ENCODE data around the gene RHOT2. TPM values are rescaled to one million over a fixed set of nuclear protein-coding genes. Genes with fewer than 3 reads are reported as not detected.

RHOT2 gene
- total and polyA plus RNA-seq, 10 of the 15 experiments (the other 5 are each of a cell fraction or from before 2014, with no cell fraction given): 3.7 to 174 (median 69.8) TPM

DNA sequence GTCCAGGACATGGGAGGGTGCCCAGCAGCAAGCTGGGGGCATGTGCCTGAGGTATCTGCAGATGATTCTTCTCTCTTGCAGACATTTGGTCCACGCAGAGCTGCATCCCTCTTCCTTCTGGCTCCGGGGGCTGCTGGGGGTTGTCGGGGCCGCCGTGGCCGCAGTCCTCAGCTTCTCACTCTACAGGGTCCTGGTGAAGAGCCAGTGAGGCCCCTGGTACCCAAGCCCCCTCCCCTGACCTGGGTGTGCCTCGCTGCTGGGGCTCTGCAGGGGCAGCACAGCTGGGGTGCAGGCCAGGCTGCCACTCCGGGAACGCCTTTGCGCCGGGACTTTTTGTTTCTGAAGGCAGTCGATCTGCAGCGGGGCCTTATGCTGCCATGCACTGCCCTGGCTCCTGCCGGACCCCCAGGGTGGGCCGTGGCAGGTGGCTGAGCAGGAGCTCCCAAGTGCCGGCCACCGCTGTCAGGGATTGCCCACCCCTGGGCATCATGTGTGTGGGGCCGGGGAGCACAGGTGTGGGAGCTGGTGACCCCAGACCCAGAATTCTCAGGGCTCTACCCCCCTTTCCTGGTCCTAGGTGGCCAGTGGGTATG lies 5.6 kb downstream of the RHOT2 start:
- ChIA-PET CTCF (no interaction called here), POLR2A (interaction anchor here (0.5 kb wide), 1 partner anchor 379 kb away, joined by 3 read pairs; no protein-coding TSS in a partner anchor), SMC1A (ENCODE audit: uncharacterized antibody, unreplicated experiment) (no interaction called here), RAD21 (ENCODE audit: unreplicated experiment) (no interaction called here)
- H3K9ac ChIP-seq (ENCODE audit: control insufficient read depth, insufficient read depth, low read length): no peak overlapping the region
- H3K27ac ChIP-seq (ENCODE audit: control insufficient read depth, insufficient read depth): no peak overlapping the region
- FAIRE-seq (no peak), ATAC-seq (no peak), DNase-seq (ENCODE audit: low read depth, low spot score) (no peak)
- no peak overlapping the region for H2AFZ ChIP-seq (ENCODE audit: control insufficient read depth, low read depth, low read length)
- intact Hi-C loops (cut with micrococcal nuclease; ENCODE audit: unreplicated experiment): no loop called here
- H4K20me1 ChIP-seq (ENCODE audit: control insufficient read depth, insufficient read depth): no peaks in the 10 kb centered on the region; the same call in 1 of the 2 replicates
- no peak overlapping the region for H3K4me3 ChIP-seq
- H3K27me3 ChIP-seq (replicated peaks in 1 of 2; ENCODE audit: control insufficient read depth in 2 of 2, insufficient read depth in 2 of 2, low read length in 1 of 2): no peaks in the 10 kb centered on the region
- no peaks in the 10 kb centered on the region for H3K4me1 ChIP-seq (ENCODE audit: control insufficient read depth, insufficient read depth, low read length)
- H3K79me2 ChIP-seq (ENCODE audit: control insufficient read depth, insufficient read depth, low read length): peaks cover 11% of the 10 kb centered on the region
- WGBS (ENCODE audit: insufficient coverage, insufficient replicate concordance, low lambda C conversion rate, missing lambda C conversion rate): 94% methylated on average over 18 of the region's 18 CpGs
- TF ChIP-seq LARP7 (IDR thresholded peaks at IDR 0.05) (no peak), MEF2B (IDR thresholded peaks at IDR 0.05; ENCODE audit: partially characterized antibody, poor library complexity, severe bottlenecking) (no peak)
- peaks cover 0 to 18% of the 10 kb centered on the region in 2 experiments; a peak in 3 of 4 replicates for H3K36me3 ChIP-seq (ENCODE audit: control insufficient read depth in 2 of 2, insufficient read depth in 2 of 2, low read length in 1 of 2)
- in situ Hi-C loops (cut with MboI): no loop called here
- no peaks in the 10 kb centered on the region for H3K9me3 ChIP-seq (replicated peaks; ENCODE audit: control insufficient read depth, insufficient read depth, low read length)
- H3K4me2 ChIP-seq (ENCODE audit: control insufficient read depth, insufficient read depth): no peak overlapping the region
- no TSS peak for BruUV-seq (replicated peaks)

DNA sequence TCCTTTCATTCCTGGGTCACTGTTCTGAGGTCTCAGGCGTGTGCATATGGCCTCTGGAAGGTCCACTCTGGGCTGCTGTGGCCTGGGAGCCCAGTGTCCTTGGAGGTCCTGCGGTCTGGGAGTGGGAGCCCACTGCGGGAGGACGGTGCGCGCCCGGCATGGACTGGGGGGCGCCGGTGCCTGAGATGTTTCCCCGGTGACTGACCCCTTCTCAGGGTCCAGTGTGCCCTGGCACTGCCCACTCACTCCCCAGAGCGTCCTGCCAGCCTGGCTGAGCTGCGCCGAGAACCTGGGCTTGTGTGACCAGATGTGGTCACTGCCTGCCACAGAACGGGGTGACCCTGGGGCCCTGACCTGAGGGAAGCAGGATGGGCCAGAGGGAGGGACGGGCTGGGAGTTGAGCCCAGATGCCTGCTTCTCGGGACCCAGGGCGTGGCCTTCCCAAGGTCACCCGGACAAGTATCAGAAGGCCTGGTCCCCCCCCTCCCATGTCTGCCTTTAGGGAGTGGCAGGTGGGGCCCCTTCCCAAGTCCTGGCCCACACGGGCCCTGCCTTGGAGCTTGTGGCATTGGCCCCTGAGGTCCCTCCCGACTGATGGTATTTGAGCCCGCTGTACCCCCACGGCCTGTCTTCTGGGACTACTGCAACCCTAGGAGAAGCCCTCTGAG lies 6.4 kb downstream of the RHOT2 start:
- FAIRE-seq (no peak), DNase-seq (ENCODE audit: low read depth, low spot score) (no peak), ATAC-seq (no peak)
- intact Hi-C loops (cut with micrococcal nuclease; ENCODE audit: unreplicated experiment): no loop called here
- Histone ChIP-seq H3K4me2 (ENCODE audit: control insufficient read depth, insufficient read depth) (no peak overlapping the region), H3K4me3 (no peak overlapping the region), H2AFZ (ENCODE audit: control insufficient read depth, low read depth, low read length) (no peak overlapping the region), H3K9me3 (replicated peaks; ENCODE audit: control insufficient read depth, insufficient read depth, low read length) (no peaks in the 10 kb centered on the region), H3K36me3 (ENCODE audit: control insufficient read depth in 2 of 2, insufficient read depth in 2 of 2, low read length in 1 of 2) (peaks cover 0 to 18% of the 10 kb centered on the region in 2 experiments; a peak in 3 of 4 replicates), H3K27me3 (replicated peaks in 1 of 2; ENCODE audit: control insufficient read depth in 2 of 2, insufficient read depth in 2 of 2, low read length in 1 of 2) (no peaks in the 10 kb centered on the region), H3K27ac (ENCODE audit: control insufficient read depth, insufficient read depth) (no peak overlapping the region), H3K4me1 (ENCODE audit: control insufficient read depth, insufficient read depth, low read length) (no peaks in the 10 kb centered on the region), H3K9ac (ENCODE audit: control insufficient read depth, insufficient read depth, low read length) (no peak overlapping the region), H3K79me2 (ENCODE audit: control insufficient read depth, insufficient read depth, low read length) (peaks cover 2% of the 10 kb centered on the region; the same call in 1 of the 2 replicates), H4K20me1 (ENCODE audit: control insufficient read depth, insufficient read depth) (no peaks in the 10 kb centered on the region; the same call in 1 of the 2 replicates)
- in situ Hi-C loops (cut with MboI): no loop called here
- ChIA-PET RAD21 (ENCODE audit: unreplicated experiment) (no interaction called here), POLR2A (no interaction called here), CTCF (no interaction called here), SMC1A (ENCODE audit: uncharacterized antibody, unreplicated experiment) (no interaction called here)
- WGBS (ENCODE audit: insufficient coverage, insufficient replicate concordance, low lambda C conversion rate, missing lambda C conversion rate): 92% methylated on average over 22 of the region's 22 CpGs
- TSS peak; percentile 43 for BruUV-seq (replicated peaks)
- TF ChIP-seq POLR2AphosphoS5 (IDR thresholded peaks at IDR 0.05; ENCODE audit: low read length) (0 out of 2 replicates have a peak, but pooled peaks have one; percentile 20), POLR2A (IDR thresholded peaks at IDR 0.05; ENCODE audit: low read depth, low read length) (peak; percentile 21; the same call in 1 of the 2 replicates), CREM (IDR thresholded peaks at IDR 0.05; ENCODE audit: low read depth) (no peak)

All from GM12878 (cell line).